Stimulated activated naive CD8-positive, alpha-beta T cell treated with anti-CD3 and anti-CD28 coated beads, Interleukin-15, amount 100 ng/mL, for 72 hours (primary cell): ENCODE data around the gene RASAL2.
"Not testable (repeated sequence)": the region's sequence is repeated elsewhere in the genome, so short reads cannot be mapped to it uniquely, and the experiment has no call there.

Experiments used
- ATAC-seq: fragments of 150-1000 bp; cut with Tn5 transposase; 2 replicates; pipeline ENCODE4 v1.10.0; 2021; ENCODE audit warnings: mild to moderate bottlenecking, moderate library complexity
- DNase-seq, 2 donors: peaks; one replicate each; pipeline ENCODE4 v3.0.0; 2021 to 2022
- H3K27ac Mint-ChIP-seq, 2 donors: one replicate each; pipeline ENCODE4 v1.8.0; 2022; ENCODE audit warnings: mild to moderate bottlenecking in 2 of 2, mixed read lengths in 2 of 2, moderate library complexity in 2 of 2
- H3K27me3 Mint-ChIP-seq: one replicate; pipeline ENCODE4 v1.8.0; 2022; ENCODE audit warnings: mixed read lengths
- H3K4me1 Mint-ChIP-seq: one replicate; pipeline ENCODE4 v1.8.0; 2022; ENCODE audit warnings: mild to moderate bottlenecking, mixed read lengths
- H3K4me3 Mint-ChIP-seq, 2 donors: one replicate each; pipeline ENCODE4 v1.8.0; 2022; ENCODE audit warnings: mild to moderate bottlenecking in 2 of 2, mixed read lengths in 2 of 2, moderate library complexity in 1 of 2
- H3K9me3 Mint-ChIP-seq, 2 donors: one replicate each; pipeline ENCODE4 v1.8.0; 2022; ENCODE audit warnings: mixed read lengths in 2 of 2

The RASAL2 gene

GRCh38 chr1:178202095-178202494 lies 108.2 kb downstream of the RASAL2 start:
- H3K9me3 Mint-ChIP-seq, result peaks cover 16 to 30% of the 10 kb centered on the region in 2 donors
- not testable (repeated sequence) for H3K27me3 Mint-ChIP-seq, DNase-seq, H3K27ac Mint-ChIP-seq, ATAC-seq, H3K4me1 Mint-ChIP-seq, H3K4me3 Mint-ChIP-seq

GRCh38 chr1:178202546-178202945 lies 108.6 kb downstream of the RASAL2 start:
- not testable (repeated sequence) for H3K4me3 Mint-ChIP-seq, H3K4me1 Mint-ChIP-seq, DNase-seq, H3K27ac Mint-ChIP-seq, H3K27me3 Mint-ChIP-seq, ATAC-seq
- H3K9me3 Mint-ChIP-seq, result peaks cover 16 to 30% of the 10 kb centered on the region in 2 donors

DNA sequence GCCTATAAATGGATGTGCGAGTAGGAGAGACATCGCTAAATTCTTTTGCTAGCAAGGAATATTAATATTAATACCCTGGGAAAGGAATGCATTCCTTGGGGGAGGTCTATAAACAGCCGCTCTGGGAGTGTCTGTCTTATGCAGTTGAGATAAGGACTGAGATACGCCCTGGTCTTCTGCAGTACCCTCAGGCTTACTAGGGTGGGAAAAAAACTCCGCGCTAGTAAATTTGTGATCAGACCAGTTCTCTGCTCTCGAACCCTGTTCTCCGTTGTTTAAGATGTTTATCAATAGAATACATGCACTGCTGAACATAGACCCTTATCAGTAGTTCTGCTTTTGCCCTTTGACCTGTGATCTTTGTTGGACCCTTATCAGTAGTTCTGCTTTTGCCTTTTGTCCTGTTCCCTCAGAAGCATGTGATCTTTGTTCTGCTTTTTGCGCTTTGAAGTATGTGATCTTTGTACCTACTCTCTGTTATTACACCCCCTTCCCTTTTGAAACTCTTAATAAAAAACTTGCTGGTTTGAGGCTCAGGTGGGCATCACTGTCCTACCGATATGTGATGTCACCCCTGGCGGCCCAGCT lies 114.5 kb downstream of the RASAL2 start:
- DNase-seq, H3K27ac Mint-ChIP-seq, H3K4me1 Mint-ChIP-seq, ATAC-seq, H3K4me3 Mint-ChIP-seq, H3K27me3 Mint-ChIP-seq: not testable (repeated sequence)
- H3K9me3 Mint-ChIP-seq, result peaks cover 28 to 38% of the 10 kb centered on the region in 2 donors

- Mint-ChIP-seq H3K27ac (no peak overlapping the region), H3K4me1 (no peaks in the 10 kb centered on the region)
- no peak for ATAC-seq
These were observed 116.0 kb downstream of the RASAL2 start for GRCh38 chr1:178209935-178210334.

DNA sequence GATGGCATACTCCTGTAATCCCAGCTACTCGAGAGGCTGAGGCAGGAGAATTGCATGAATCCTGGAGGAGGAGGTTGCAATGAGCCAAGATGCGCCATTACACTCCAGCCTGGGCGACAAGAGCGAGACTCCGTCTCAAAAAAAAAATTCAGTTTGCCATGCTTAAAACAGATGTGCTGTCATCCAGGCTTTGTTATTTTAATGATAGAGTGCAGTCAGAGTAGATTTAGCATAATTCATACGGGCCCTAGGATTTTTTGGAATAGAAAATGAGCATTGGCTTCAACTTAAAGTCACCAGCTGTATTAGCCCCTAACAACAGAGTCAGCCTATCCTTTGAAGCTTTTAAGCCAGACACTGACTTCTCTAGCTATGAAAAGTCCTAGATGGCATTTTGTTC lies 124.6 kb downstream of the RASAL2 start:
- H3K9me3 Mint-ChIP-seq, result peaks cover 0 to 6% of the 10 kb centered on the region in 2 donors
- H3K4me1 Mint-ChIP-seq, result no peaks in the 10 kb centered on the region
- ATAC-seq (no peak), DNase-seq (no peak)
- H3K27me3 Mint-ChIP-seq, result no peaks in the 10 kb centered on the region
- H3K4me3 Mint-ChIP-seq, result no peak overlapping the region
- no peak overlapping the region for H3K27ac Mint-ChIP-seq

More at GRCh38 chr1:178209935-178210334, 116.0 kb downstream of the RASAL2 start:
- Mint-ChIP-seq H3K9me3 (peaks cover 28 to 38% of the 10 kb centered on the region in 2 donors), H3K27me3 (no peaks in the 10 kb centered on the region), H3K4me3 (no peak overlapping the region)
- no peak for DNase-seq

GRCh38 chr1:178220094-178220493 lies 126.2 kb downstream of the RASAL2 start:
- H3K27me3 Mint-ChIP-seq, result no peaks in the 10 kb centered on the region
- H3K4me3 Mint-ChIP-seq, result no peak overlapping the region
- peaks cover 0 to 6% of the 10 kb centered on the region in 2 donors for H3K9me3 Mint-ChIP-seq
- H3K4me1 Mint-ChIP-seq, result no peaks in the 10 kb centered on the region
- ATAC-seq (no peak), DNase-seq (no peak)
- H3K27ac Mint-ChIP-seq, result no peak overlapping the region

GRCh38 chr1:178223289-178223688 lies 129.4 kb downstream of the RASAL2 start:
- ATAC-seq (no peak), DNase-seq (no peak)
- Mint-ChIP-seq H3K4me1 (no peaks in the 10 kb centered on the region), H3K4me3 (no peak overlapping the region), H3K27ac (no peak overlapping the region), H3K27me3 (peaks cover 6% of the 10 kb centered on the region), H3K9me3 (peaks cover 0 to 6% of the 10 kb centered on the region in 2 donors)

- ATAC-seq (no peak), DNase-seq (no peak)
- Mint-ChIP-seq H3K9me3 (peaks cover 0 to 6% of the 10 kb centered on the region in 2 donors), H3K27me3 (peaks cover 6% of the 10 kb centered on the region), H3K4me1 (no peaks in the 10 kb centered on the region), H3K27ac (no peak overlapping the region), H3K4me3 (no peak overlapping the region)
These were observed 130.5 kb downstream of the RASAL2 start for GRCh38 chr1:178224358-178224757.

- Mint-ChIP-seq H3K4me1 (no peaks in the 10 kb centered on the region), H3K27me3 (peaks cover 4% of the 10 kb centered on the region), H3K4me3 (no peak overlapping the region), H3K27ac (no peak overlapping the region), H3K9me3 (no peaks in the 10 kb centered on the region)
- ATAC-seq (no peak), DNase-seq (no peak)
These were observed 137.0 kb downstream of the RASAL2 start for GRCh38 chr1:178230881-178231409.

DNA sequence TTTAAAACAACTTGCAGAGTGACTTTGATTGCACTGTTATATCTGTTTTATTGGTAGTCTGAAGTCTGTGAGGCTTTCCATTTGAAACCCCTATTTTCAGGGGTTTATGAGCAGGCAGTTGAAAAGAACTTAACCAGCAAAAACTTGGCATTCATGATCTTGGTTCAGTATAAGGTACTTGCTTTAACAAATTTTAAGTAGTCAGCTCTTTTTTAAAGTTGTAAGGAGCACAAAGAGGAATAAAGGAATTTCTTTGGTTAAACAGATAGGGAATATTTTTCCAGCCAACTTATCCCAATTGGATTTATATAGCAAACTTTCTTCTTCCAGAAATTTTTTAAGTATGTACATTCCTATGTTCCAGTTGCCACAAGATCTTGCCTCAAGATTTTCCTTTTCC lies 138.2 kb downstream of the RASAL2 start:
- DNase-seq (no peak), ATAC-seq (no peak)
- H3K4me1 Mint-ChIP-seq, result no peaks in the 10 kb centered on the region
- no peaks in the 10 kb centered on the region for H3K9me3 Mint-ChIP-seq
- H3K27me3 Mint-ChIP-seq, result no peaks in the 10 kb centered on the region
- no peak overlapping the region for H3K4me3 Mint-ChIP-seq
- H3K27ac Mint-ChIP-seq, result no peak overlapping the region

DNA sequence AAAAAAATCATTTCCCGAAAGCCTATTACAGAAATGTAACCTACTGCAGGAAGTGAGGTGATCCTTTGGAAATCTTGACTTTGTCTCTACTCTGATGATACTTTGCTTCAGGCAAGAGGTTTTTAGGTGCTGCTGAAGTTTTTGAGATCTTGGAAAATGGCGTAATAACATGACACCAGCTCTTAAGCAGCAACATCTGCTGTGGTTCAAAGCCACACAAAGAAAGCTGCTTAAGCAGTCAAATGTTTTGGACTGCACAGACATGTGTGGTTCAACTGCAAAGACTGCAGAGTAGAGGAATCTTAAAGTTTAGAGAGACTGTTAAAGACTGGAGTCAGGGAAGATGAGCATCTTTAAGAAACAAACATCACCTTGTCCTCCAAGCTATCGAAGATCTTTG lies 139.0 kb downstream of the RASAL2 start:
- H3K4me3 Mint-ChIP-seq, result no peak overlapping the region
- no peaks in the 10 kb centered on the region for H3K4me1 Mint-ChIP-seq
- H3K9me3 Mint-ChIP-seq, result no peaks in the 10 kb centered on the region
- DNase-seq (no peak), ATAC-seq (no peak)
- H3K27ac Mint-ChIP-seq, result no peak overlapping the region
- no peaks in the 10 kb centered on the region for H3K27me3 Mint-ChIP-seq

- DNase-seq, result no peak
- Mint-ChIP-seq H3K4me1 (no peaks in the 10 kb centered on the region), H3K4me3 (no peak overlapping the region), H3K27ac (no peak overlapping the region), H3K27me3 (no peaks in the 10 kb centered on the region), H3K9me3 (no peaks in the 10 kb centered on the region)
- no peak for ATAC-seq
These were observed 143.2 kb downstream of the RASAL2 start for GRCh38 chr1:178237121-178237520.

DNA sequence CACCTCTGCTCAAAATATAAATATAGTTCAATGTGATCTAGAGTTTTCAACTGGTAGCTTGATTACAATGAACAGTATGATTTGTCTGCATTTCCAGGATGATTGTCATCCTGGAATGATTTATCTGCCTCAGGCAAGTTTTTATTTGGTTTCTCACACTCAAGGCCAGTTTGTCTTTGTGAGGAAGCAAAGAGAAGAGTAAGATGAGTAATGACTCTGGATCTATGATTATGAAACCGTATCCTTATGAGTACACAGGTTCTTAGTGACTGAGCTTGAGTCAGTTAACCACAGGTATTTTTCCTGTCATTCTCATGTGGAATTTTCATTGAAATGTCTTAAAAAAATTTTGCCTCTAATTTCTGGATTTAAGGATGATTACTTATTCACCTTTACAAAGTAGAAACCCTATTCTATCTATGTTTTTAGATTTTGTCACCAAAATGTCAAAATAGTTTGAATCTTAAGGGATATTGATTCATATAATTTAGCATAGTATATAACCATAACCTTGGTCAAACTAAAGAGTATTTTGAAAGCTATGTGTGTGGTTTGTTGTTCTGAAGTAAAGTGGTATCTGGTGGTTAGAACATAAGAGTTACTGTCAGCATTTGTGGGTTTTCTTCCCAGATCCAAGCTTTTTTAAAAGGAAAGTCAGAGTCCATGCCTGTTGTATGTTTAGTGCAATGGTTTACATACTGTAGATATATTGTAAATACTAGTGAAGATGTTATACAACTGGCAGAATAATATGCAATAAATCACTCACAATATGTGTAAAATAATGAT lies 145.0 kb downstream of the RASAL2 start:
- ATAC-seq, result no peak
- no peaks in the 10 kb centered on the region for H3K27me3 Mint-ChIP-seq
- no peak overlapping the region for H3K4me3 Mint-ChIP-seq
- no peaks in the 10 kb centered on the region for H3K4me1 Mint-ChIP-seq
- H3K27ac Mint-ChIP-seq, result no peak overlapping the region
- DNase-seq, result no peak
- no peaks in the 10 kb centered on the region for H3K9me3 Mint-ChIP-seq

- no peaks in the 10 kb centered on the region for H3K9me3 Mint-ChIP-seq
- no peaks in the 10 kb centered on the region for H3K27me3 Mint-ChIP-seq
- no peak for ATAC-seq
- no peak for DNase-seq
- H3K27ac Mint-ChIP-seq, result no peak overlapping the region
- H3K4me3 Mint-ChIP-seq, result no peak overlapping the region
- no peaks in the 10 kb centered on the region for H3K4me1 Mint-ChIP-seq
These were observed 147.2 kb downstream of the RASAL2 start for GRCh38 chr1:178241057-178241456.

GRCh38 chr1:178241837-178242236 lies 147.9 kb downstream of the RASAL2 start:
- no peaks in the 10 kb centered on the region for H3K9me3 Mint-ChIP-seq
- no peak overlapping the region for H3K27ac Mint-ChIP-seq
- ATAC-seq, result no peak
- no peaks in the 10 kb centered on the region for H3K4me1 Mint-ChIP-seq
- no peak for DNase-seq
- H3K27me3 Mint-ChIP-seq, result no peaks in the 10 kb centered on the region
- H3K4me3 Mint-ChIP-seq, result no peak overlapping the region

DNA sequence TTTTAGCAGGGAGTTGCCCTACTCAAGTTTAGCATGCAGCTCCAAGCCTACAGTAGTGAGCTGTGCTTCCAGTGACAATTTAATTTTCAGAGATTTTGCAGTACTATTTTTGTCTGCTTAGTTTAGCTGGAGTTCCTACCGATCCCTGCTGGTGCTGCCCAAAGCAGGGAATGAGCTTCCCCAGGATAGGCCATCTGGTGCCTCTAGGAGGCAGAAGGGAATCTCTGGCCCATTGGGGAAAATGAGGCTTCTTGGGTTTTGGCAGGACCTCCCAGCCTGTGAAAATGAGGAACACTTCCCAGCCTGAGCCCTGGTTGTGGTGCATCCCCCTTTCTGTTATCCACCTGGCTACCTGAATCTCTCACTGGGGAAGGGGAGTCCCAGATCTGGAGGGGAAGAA lies 149.2 kb downstream of the RASAL2 start:
- H3K9me3 Mint-ChIP-seq, result peaks cover 3 to 6% of the 10 kb centered on the region in 2 donors
- DNase-seq (no peak), ATAC-seq (no peak)
- no peaks in the 10 kb centered on the region for H3K27me3 Mint-ChIP-seq
- H3K4me1 Mint-ChIP-seq, result no peaks in the 10 kb centered on the region
- H3K4me3 Mint-ChIP-seq, result no peak overlapping the region
- no peak overlapping the region for H3K27ac Mint-ChIP-seq
